ENCODE results near the gene EPN2.

GRCh38 chr17:19377602-19378415 lies 140.6 kb downstream of the EPN2 start:
- no peak for TF ChIP-seq CTCF (IDR thresholded peaks at IDR 0.05)
- peak in 1 of 2 donors; percentile 2 for TF ChIP-seq POLR2A (IDR thresholded peaks at IDR 0.05)
